GF-D8 (cell line): ENCODE results near the gene MYO1D.
"Not testable (repeated sequence)": the region's sequence is repeated elsewhere in the genome, so short reads cannot be mapped to it uniquely, and the experiment has no call there.

Experiments used
- DNase-seq: peaks from one replicate; lab custom pipeline; 2025; lab: John Stamatoyannopoulos, UW

MYO1D gene

GRCh38 chr17:32774695-32775084 lies 102.2 kb downstream of the MYO1D start:
- no peak for DNase-seq

- no peak for DNase-seq
These were observed 102.8 kb downstream of the MYO1D start for GRCh38 chr17:32773856-32774694.

- DNase-seq: no peak
These were observed 104.4 kb downstream of the MYO1D start for GRCh38 chr17:32772453-32773025.

GRCh38 chr17:32771396-32771795 lies 105.5 kb downstream of the MYO1D start:
- no peak for DNase-seq

GRCh38 chr17:32769846-32770245 lies 107.1 kb downstream of the MYO1D start:
- DNase-seq: no peak

GRCh38 chr17:32763855-32764439 lies 113.0 kb downstream of the MYO1D start:
- no peak for DNase-seq

GRCh38 chr17:32759476-32759875 lies 117.4 kb downstream of the MYO1D start:
- no peak for DNase-seq

- DNase-seq: no peak
These were observed 119.0 kb downstream of the MYO1D start for GRCh38 chr17:32757963-32758362.

- DNase-seq: no peak
These were observed 120.2 kb downstream of the MYO1D start for GRCh38 chr17:32756696-32757095.

GRCh38 chr17:32755045-32755805 lies 121.7 kb downstream of the MYO1D start:
- peak; percentile 3 for DNase-seq

GRCh38 chr17:32752934-32753333 lies 124.0 kb downstream of the MYO1D start:
- no peak for DNase-seq

GRCh38 chr17:32747856-32748255 lies 129.1 kb downstream of the MYO1D start:
- no peak for DNase-seq

- DNase-seq: no peak
These were observed 130.2 kb downstream of the MYO1D start for GRCh38 chr17:32746698-32747097.

- DNase-seq: no peak
These were observed 130.6 kb downstream of the MYO1D start for GRCh38 chr17:32746280-32746679.

GRCh38 chr17:32742681-32743538 lies 134.0 kb downstream of the MYO1D start:
- no peak for DNase-seq

- no peak for DNase-seq
These were observed 135.5 kb downstream of the MYO1D start for GRCh38 chr17:32741381-32741780.

- DNase-seq: no peak
These were observed 137.2 kb downstream of the MYO1D start for GRCh38 chr17:32739722-32740121.

GRCh38 chr17:32739151-32739550 lies 137.8 kb downstream of the MYO1D start:
- DNase-seq: not testable (repeated sequence)

GRCh38 chr17:32733401-32733800 lies 143.5 kb downstream of the MYO1D start:
- DNase-seq: no peak

- no peak for DNase-seq
These were observed 144.0 kb downstream of the MYO1D start for GRCh38 chr17:32732900-32733299.

GRCh38 chr17:32732296-32732642 lies 144.7 kb downstream of the MYO1D start:
- DNase-seq: no peak
